DMS79 (cell line): ENCODE data around the gene CFAP58.
"Not testable (repeated sequence)": the region's sequence is repeated elsewhere in the genome, so short reads cannot be mapped to it uniquely, and the experiment has no call there.

Experiments used
- DNase-seq: peaks from one replicate; lab custom pipeline; 2025; lab: John Stamatoyannopoulos, UW

The CFAP58 gene

GRCh38 chr10:104437226-104437625 is 83.6 kb downstream of the CFAP58 start:
- no peak for DNase-seq

DNA sequence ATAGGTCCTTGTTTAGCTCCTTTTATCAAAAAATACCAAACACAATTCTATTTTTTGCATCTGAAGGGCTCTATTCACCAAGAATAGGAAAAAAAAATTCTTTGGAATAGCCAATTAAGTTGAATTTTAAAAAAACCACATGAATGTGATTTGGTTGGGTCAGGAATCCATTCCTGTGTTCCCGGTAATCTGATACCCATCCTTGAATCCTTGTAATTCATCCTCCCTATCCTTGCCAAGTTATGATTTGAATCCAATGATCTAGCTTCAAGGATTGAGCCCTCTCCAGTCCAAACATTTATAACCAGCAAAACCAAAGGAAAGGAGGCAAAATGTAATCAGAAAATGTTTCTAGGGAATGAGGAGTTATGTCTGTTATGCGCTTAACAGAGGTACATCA is 86.6 kb downstream of the CFAP58 start:
- DNase-seq, result no peak

- DNase-seq, result no peak
These were observed 87.8 kb downstream of the CFAP58 start for GRCh38 chr10:104441329-104442000.

GRCh38 chr10:104445359-104445758 is 91.7 kb downstream of the CFAP58 start:
- DNase-seq, result no peak

GRCh38 chr10:104446151-104446550 is 92.5 kb downstream of the CFAP58 start:
- no peak for DNase-seq

GRCh38 chr10:104447331-104447730 is 93.7 kb downstream of the CFAP58 start:
- DNase-seq, result no peak

DNA sequence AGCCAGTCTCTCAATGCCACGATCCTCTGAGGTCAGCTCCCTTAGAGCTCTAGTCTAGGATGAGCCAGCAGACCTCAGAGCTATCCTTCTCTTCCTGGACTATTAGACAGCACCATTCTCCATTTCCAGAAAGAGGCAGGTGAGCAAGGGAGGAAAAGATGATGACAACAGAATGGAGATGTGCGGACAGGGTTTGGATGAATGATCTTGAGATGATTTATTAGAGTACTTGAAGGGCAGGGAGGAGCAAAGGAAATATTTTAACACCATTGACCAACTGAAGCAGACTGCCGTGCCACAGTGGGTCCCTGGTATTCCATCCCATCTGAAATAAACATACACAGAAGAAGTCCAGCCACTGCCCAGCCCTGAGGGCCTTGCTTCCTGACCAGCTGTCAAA is 94.3 kb downstream of the CFAP58 start:
- DNase-seq, result no peak

GRCh38 chr10:104449391-104449790 is 95.8 kb downstream of the CFAP58 start:
- DNase-seq, result no peak

GRCh38 chr10:104450490-104450889 is 96.9 kb downstream of the CFAP58 start:
- DNase-seq, result no peak

DNA sequence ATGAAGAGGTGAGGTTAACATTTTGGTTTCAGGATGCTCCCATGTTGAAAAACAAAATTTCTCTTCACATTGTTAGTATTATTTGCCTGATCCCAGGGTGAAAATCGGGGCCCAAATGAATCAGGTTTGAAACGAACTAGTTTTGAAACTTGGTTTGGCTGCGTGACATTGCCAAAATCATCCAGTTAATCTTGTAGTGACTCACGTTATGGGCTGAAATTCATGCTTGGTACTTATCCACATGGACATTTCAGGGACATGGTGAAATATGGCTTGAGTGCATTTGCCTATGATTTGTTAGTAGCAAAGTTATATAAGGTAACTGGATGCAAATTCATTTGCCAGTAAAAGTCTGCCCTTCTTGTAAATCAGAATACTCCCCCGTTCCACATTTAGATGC is 97.3 kb downstream of the CFAP58 start:
- DNase-seq, result no peak

- DNase-seq, result no peak
These were observed 99.3 kb downstream of the CFAP58 start for GRCh38 chr10:104452977-104453376.

- no peak for DNase-seq
These were observed 103.3 kb downstream of the CFAP58 start for GRCh38 chr10:104456802-104457542.

DNA sequence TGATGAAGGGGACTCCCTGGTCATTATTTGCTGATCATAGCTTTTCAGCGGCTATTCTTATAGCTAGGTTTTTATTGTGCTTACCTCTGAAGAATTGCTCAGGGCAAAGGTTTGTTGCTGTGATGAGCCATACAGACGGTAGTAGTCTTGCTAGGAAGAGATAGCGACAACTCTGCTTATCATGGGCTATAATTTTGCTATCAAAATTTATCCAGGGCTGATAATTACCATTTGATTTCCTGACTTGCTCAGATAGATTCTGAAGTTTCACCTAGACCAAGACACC is 103.9 kb downstream of the CFAP58 start:
- DNase-seq, result no peak

DNA sequence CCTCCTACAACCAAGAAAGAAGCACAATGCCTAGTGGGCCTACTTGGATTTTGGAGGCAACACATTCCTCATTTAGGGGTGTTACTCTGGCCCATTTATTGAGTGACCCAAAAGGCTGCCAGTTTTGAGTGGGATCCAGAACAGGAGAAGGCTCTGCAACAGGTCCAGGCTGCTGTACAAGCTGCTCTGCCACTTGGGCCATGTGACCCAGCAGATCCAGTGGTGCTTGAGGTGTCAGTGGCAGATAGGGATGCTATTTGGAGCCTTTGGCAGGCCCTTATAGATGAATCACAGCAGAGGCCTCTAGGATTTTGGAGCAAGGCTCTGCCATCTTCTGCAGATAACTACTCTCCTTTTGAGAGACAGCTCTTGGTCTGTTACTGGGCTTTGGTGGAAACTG is 111.9 kb downstream of the CFAP58 start:
- not testable (repeated sequence) for DNase-seq

DNA sequence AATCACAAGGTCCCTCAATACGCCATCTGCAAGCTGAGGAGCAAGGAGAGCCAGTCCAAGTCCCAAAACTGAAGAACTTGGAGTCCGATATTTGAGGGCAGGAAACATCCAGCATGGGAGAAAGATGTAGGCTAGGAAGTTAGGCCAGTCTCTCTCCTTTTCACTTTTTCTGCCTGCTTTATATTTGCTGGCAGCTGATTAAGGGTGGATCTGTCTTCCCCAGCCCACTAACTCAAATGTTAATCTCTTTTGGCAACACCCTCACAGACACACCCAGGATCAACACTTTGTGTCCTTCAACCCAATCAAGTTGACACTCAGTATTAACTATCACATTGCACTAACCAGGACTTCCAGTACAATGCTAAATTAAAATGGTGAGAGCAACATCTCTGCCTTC is 115.2 kb downstream of the CFAP58 start:
- not testable (repeated sequence) for DNase-seq

DNA sequence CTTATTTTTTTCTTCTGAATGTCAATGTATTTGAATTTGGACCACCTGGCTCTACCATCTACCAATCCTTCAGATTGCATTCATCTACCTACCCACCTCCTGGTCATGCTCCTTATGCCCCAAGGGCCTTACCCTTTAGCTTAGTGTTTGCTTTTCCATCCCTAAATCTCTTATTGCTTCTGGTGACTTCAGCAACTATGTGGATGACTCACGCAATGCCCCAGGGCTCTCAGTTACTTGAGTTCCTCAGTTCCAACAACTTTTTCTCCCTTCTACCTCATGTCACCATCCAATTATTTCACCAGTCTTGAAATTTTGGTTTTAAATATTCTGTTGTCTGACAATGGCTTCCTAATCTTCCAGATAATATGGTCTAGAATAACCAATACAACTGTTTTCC is 118.9 kb downstream of the CFAP58 start:
- no peak for DNase-seq

DNA sequence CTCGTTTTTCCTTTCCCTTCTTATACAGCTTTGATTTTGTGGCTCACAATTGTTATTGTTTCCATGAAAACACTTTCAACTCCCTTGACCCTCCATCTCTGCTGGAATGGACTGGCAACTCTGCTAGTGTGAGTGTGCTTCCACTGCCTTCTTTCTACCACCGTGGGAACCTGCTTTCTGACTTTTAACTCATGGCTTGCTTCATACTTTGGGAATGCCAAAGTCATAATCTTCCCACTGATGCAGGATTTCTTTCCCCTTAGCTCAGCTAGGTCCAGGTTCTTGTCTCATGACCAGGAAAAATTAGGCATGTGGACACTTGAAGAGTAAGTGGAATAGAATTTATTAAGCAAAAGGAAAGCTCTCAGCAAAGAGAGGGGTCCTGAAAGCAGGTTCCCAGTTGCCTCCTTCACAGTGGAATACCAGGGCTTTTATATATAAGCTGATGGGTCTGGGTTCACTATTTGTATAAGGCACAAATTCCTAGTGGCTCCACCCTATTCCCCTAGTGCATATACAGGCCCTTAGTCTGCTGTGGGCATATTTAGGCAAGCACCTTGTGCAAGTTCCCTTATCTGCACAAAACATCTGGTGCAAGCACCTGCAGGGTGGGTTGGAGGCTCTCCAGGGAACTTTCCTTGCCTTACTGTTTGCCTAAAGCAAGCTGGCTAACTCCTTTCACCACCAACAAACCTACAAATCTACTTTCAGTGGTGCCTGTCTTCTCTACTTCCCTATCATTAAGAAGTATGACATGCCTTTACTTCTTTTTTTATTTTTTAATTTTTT is 119.5 kb downstream of the CFAP58 start:
- DNase-seq, result no peak

GRCh38 chr10:104478380-104478779 is 124.7 kb downstream of the CFAP58 start:
- no peak for DNase-seq

DNA sequence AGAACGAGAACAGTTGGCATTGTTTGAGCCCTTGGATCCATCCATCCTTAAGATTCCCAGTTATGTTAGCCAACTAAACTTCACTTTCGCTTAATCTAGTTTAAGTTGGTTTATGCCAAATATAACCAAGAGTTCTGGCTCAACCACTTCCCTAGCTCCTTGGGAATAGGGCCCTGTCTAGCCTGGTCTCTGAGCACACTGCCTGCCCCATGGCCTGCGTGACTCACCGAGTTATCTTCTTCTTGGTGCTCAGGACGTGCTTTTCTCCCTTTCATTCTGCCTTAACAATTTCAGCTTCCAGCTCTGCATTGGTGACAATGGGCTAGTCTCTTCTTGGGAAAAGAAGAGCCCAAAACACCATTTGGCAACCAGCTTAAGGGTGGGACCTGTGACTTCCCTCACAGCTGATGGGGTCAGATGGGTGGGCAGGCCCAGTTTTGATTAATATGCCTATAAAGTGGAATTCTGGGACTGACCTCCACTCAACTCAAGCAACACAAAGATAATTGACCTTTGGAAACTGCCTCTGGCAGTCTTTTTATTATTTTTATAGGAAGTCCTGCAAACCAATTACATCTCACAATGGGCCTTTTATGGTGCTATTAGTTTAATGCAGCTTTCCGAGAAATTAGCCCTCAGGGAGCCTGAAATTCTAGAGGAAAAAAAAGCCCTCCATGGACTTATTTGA is 126.4 kb downstream of the CFAP58 start:
- DNase-seq, result no peak

- no peak for DNase-seq
These were observed 127.2 kb downstream of the CFAP58 start for GRCh38 chr10:104480797-104481196.

DNA sequence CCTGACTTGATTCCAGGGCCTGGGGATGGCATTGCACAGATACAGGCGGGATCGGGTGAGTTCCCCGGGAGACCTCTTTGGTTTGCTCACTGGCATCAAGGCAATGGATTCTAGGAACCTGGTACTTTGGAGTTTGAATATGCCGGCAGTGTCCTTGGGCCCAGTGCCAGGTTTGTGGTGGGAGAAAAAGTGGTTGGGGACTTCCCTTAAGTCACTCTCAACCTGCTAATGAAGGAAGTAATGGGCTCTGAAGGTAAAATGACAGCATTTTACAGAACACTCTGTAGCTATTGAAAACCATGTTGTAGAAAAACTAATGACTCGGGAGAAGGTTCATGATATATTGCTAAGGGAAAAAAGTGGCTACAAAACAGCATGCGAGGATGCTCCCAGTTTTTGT is 129.9 kb downstream of the CFAP58 start:
- no peak for DNase-seq

DNA sequence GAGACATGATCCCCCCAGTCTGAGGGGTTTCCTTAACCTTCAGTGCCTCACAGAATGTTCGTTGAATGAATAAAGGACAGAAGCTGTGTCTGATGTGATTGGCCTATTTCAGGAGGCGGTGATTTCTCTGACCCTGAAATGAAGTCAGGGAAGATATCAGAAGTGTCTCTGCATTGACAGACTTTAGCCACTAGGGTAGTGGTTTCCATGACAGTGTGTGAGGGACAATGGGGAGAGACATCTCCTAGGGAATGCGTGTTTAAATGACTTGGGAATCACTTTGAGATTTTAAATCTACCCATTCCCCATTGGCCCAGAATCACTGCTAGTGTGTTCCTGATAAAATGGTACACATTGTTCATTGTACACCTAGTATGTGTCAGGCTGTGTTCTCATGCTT is 132.0 kb downstream of the CFAP58 start:
- DNase-seq, result no peak

DNA sequence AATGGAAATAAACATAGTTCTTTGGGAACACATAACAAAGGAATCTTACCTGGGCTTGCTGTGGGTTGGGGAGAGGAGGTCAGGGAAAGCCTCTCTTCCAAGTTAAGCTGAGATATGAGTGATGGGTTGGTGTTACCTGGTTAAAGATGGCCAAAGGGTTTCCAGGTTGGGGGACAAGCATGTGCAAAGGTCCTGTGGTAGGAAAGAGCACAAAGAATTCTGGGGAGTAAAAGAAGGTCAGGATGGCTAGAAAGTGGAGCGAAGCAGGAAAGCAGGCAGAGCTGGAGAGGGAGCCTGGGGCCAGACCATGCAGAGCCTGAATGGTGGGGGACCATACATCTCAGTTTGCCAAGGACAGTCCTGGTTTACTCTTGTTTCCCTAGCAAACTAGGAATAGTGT is 133.2 kb downstream of the CFAP58 start:
- DNase-seq, result no peak
